HCT116 (cell line): ENCODE data around the gene SRI. TPM values are rescaled to one million over a fixed set of nuclear protein-coding genes. Genes with fewer than 3 reads are reported as not detected.

ENCODE experiments used
- ATAC-seq: fragments of 200-7000 bp; cut with Tn5 transposase; 2 replicates; pipeline ENCODE4 v1.9.1; 2020; ENCODE audit warnings: mild to moderate bottlenecking, moderate library complexity
- BruUV-seq: library from RNA; stranded (reverse); fragments of 400-500 nt; replicated peaks from 2 replicates; lab custom pipeline; 2021; lab: Mats Ljungman, UMichigan
- CTCF ChIA-PET: fragments of 300-600 bp; sonication (Branson Sonifier 250); formaldehyde crosslinking; loops from one replicate; lab custom pipeline; 2021; ENCODE audit warnings: antibody characterized with exemption; lab: Charles Lee
- POLR2A ChIA-PET: fragments of 300-600, 350-600 bp; sonication (Branson Sonifier 250); formaldehyde crosslinking; loops from one replicate; lab custom pipeline; 2021; ENCODE audit warnings: antibody characterized with exemption; lab: Charles Lee
- RAD21 ChIA-PET, 2 experiments: fragments of 300-600 bp; sonication (Branson Sonifier 250); formaldehyde crosslinking; loops; one replicate each; lab custom pipeline; 2023; ENCODE audit warnings: low total read pairs in 2 of 2; ENCODE audit not compliant: uncharacterized antibody in 2 of 2, unreplicated experiment in 2 of 2, low non-redundant PET in 1 of 2; lab: Charles Lee
- DNase-seq: peaks from one replicate; pipeline ENCODE4 v3.0.0-alpha.2; 2010; ENCODE audit warnings: low read depth, low spot score
- H2AFZ ChIP-seq: fragments of 200-600 bp; shearing (Covaris generic), sonication (generic); 2 replicates; pipeline ENCODE4 v1.6.1; 2017; ENCODE audit warnings: low read depth, mixed run types, mixed read lengths, antibody characterized with exemption, low read length; ENCODE audit not compliant: poor library complexity, severe bottlenecking
- H3K27ac ChIP-seq: 2 replicates; pipeline ENCODE4 v1.5.1; 2012; ENCODE audit warnings: low read depth, low read length
- H3K27me3 ChIP-seq: fragments of 200-600 bp; sonication (generic); 2 replicates; pipeline ENCODE4 v1.6.1; 2016; ENCODE audit warnings: mixed run types, low read length, mixed read lengths; ENCODE audit not compliant: insufficient read depth
- H3K36me3 ChIP-seq, 2 experiments: fragments of 200-500 bp in 1 of 2; fragments of 200-600 bp in 1 of 2; sonication (Bioruptor generic) in 1 of 2; sonication (generic) in 1 of 2; 2 replicates each; pipeline versions ENCODE4 v1.5.1 to v1.6.1; 2014 to 2016; ENCODE audit warnings: low read length in 2 of 2, inconsistent platforms in 1 of 2, mixed read lengths in 1 of 2, mixed run types in 1 of 2; ENCODE audit not compliant: insufficient read depth in 2 of 2, control insufficient read depth in 1 of 2
- H3K4me1 ChIP-seq, 2 experiments: fragments of 200-600 bp in 1 of 2; sonication (generic) in 1 of 2; 2 replicates each; pipeline versions ENCODE4 v1.5.1 to v1.6.1; 2012 to 2017; ENCODE audit warnings: low read length in 2 of 2, inconsistent platforms in 1 of 2, mild to moderate bottlenecking in 1 of 2, mixed read lengths in 1 of 2, mixed run types in 1 of 2, moderate library complexity in 1 of 2; ENCODE audit not compliant: insufficient read depth in 2 of 2, control insufficient read depth in 1 of 2
- H3K4me2 ChIP-seq: fragments of 200-600 bp; sonication (generic); 2 replicates; pipeline ENCODE4 v1.6.1; 2017; ENCODE audit warnings: mixed run types, low read length, mixed read lengths
- H3K4me3 ChIP-seq, 2 experiments: fragments of 200-600 bp in 1 of 2; sonication (generic) in 1 of 2; replicated peaks in 1 of 2; 2 replicates each; pipeline ENCODE4 v1.5.1; 2011 to 2016; ENCODE audit warnings: low read length in 2 of 2, control low read depth in 1 of 2, low read depth in 1 of 2, mild to moderate bottlenecking in 1 of 2, mixed read lengths in 1 of 2, mixed run types in 1 of 2
- H3K79me2 ChIP-seq: fragments of 200-600 bp; sonication (generic); 2 replicates; pipeline ENCODE4 v1.6.1; 2017; ENCODE audit warnings: mild to moderate bottlenecking, mixed run types, low read length, moderate library complexity, mixed read lengths; ENCODE audit not compliant: insufficient read depth
- H3K9ac ChIP-seq: fragments of 200-600 bp; sonication (generic); 2 replicates; pipeline ENCODE4 v1.6.1; 2016; ENCODE audit warnings: low read length, mixed read lengths
- H3K9me2 ChIP-seq: fragments of 200-600 bp; sonication (generic), shearing (Covaris generic); 2 replicates; pipeline ENCODE4 v1.6.1; 2017; ENCODE audit warnings: mixed run types, mild to moderate bottlenecking, moderate library complexity; ENCODE audit not compliant: insufficient read depth
- H3K9me3 ChIP-seq, 2 experiments: fragments of 200-500 bp in 1 of 2; fragments of 200-600 bp in 1 of 2; sonication (Bioruptor generic) in 1 of 2; sonication (generic) in 1 of 2; 2 replicates each; pipeline ENCODE4 v1.6.1; 2014 to 2017; ENCODE audit warnings: low read length in 2 of 2, mixed read lengths in 2 of 2, inconsistent platforms in 1 of 2, low read depth in 1 of 2, mild to moderate bottlenecking in 1 of 2, mixed run types in 1 of 2, moderate library complexity in 1 of 2; ENCODE audit not compliant: control insufficient read depth in 1 of 2, insufficient read depth in 1 of 2
- H4K20me1 ChIP-seq: fragments of 200-600 bp; sonication (generic), shearing (Covaris generic); 2 replicates; pipeline ENCODE4 v1.6.1; 2017; ENCODE audit warnings: mixed run types, mild to moderate bottlenecking, moderate library complexity; ENCODE audit not compliant: insufficient read depth
- EGR1 ChIP-seq: IDR thresholded peaks from 2 replicates; pipeline ENCODE4 v1.6.1; 2012; ENCODE audit warnings: low read depth
- ELF1 ChIP-seq: IDR thresholded peaks from 2 replicates; pipeline ENCODE4 v1.6.1; 2012; ENCODE audit warnings: low read depth, borderline replicate concordance
- JUND ChIP-seq: IDR thresholded peaks from 2 replicates; pipeline ENCODE4 v1.6.1; 2012
- REST ChIP-seq: IDR thresholded peaks from 2 replicates; pipeline ENCODE4 v1.6.1; 2012; ENCODE audit warnings: low read depth
- SIN3A ChIP-seq: IDR thresholded peaks from 2 replicates; pipeline ENCODE4 v1.6.1; 2012; ENCODE audit warnings: low read depth
- SP1 ChIP-seq: IDR thresholded peaks from 2 replicates; pipeline ENCODE4 v1.6.1; 2012; ENCODE audit warnings: low read depth
- TCF7L2 ChIP-seq: IDR thresholded peaks from 2 replicates; pipeline ENCODE4 v1.7.0; 2011; ENCODE audit warnings: borderline replicate concordance, inconsistent platforms; ENCODE audit not compliant: insufficient read depth, insufficient read length; ENCODE audit errors: extremely low read depth
- ZNF274 ChIP-seq: fragments of 200-500 bp; sonication (Bioruptor generic); IDR thresholded peaks from 2 replicates; pipeline ENCODE4 v1.6.1; 2014; ENCODE audit warnings: mild to moderate bottlenecking, low read depth, low read length, inconsistent platforms
- intact Hi-C: fragments of 100-400 bp; cut with micrococcal nuclease; formaldehyde crosslinking; loops from 2 replicates; pipeline ENCODE4 v1.10.0; 2022
- total RNA-seq: library from RNA; stranded (reverse); gene quantifications from one replicate; pipeline ENCODE4 v1.2.1, GENCODE V29; 2021; ENCODE audit not compliant: unreplicated experiment
- TF ChIP-seq, protein P1 (sequence below): IDR thresholded peaks from 2 replicates; pipeline ENCODE4 v1.6.1; 2012
- TF ChIP-seq, protein P2 (sequence below): IDR thresholded peaks from 2 replicates; pipeline ENCODE4 v1.6.1; 2011; ENCODE audit warnings: mild to moderate bottlenecking, low read length, moderate library complexity; ENCODE audit not compliant: insufficient replicate concordance; ENCODE audit errors: extremely low read depth

The SRI gene
- total RNA-seq, 1 experiment from 2014 or later, result 114 TPM

- ChIA-PET POLR2A (no interaction called here), RAD21 (interaction anchor here in 1 of 2 experiments (0.6 kb wide), 1 partner anchor 48 kb away, joined by 3 read pairs; no protein-coding TSS in a partner anchor), CTCF (no interaction called here)
- H4K20me1 ChIP-seq, result no peaks in the 10 kb centered on the region
- no peak overlapping the region for H2AFZ ChIP-seq
- ATAC-seq, result no peak
- no peak overlapping the region for H3K4me3 ChIP-seq
- H3K9me2 ChIP-seq, result no peaks in the 10 kb centered on the region
- H3K4me2 ChIP-seq, result no peak overlapping the region
- H3K79me2 ChIP-seq, result no peaks in the 10 kb centered on the region
- intact Hi-C loops, result no loop called here
- H3K9me3 ChIP-seq, result no peaks in the 10 kb centered on the region
- H3K27me3 ChIP-seq, result no peaks in the 10 kb centered on the region
- no peak overlapping the region for H3K9ac ChIP-seq
- H3K36me3 ChIP-seq, result no peaks in the 10 kb centered on the region
- H3K27ac ChIP-seq, result no peak overlapping the region
- TF ChIP-seq REST (no peak), ZNF274 (no peak), TCF7L2 (no peak), EGR1 (no peak), SP1 (no peak), JUND (no peak), SIN3A (no peak), ELF1 (no peak)
- TF ChIP-seq, protein P1, sequence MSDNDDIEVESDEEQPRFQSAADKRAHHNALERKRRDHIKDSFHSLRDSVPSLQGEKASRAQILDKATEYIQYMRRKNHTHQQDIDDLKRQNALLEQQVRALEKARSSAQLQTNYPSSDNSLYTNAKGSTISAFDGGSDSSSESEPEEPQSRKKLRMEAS, result no peak
- TF ChIP-seq, protein P2, sequence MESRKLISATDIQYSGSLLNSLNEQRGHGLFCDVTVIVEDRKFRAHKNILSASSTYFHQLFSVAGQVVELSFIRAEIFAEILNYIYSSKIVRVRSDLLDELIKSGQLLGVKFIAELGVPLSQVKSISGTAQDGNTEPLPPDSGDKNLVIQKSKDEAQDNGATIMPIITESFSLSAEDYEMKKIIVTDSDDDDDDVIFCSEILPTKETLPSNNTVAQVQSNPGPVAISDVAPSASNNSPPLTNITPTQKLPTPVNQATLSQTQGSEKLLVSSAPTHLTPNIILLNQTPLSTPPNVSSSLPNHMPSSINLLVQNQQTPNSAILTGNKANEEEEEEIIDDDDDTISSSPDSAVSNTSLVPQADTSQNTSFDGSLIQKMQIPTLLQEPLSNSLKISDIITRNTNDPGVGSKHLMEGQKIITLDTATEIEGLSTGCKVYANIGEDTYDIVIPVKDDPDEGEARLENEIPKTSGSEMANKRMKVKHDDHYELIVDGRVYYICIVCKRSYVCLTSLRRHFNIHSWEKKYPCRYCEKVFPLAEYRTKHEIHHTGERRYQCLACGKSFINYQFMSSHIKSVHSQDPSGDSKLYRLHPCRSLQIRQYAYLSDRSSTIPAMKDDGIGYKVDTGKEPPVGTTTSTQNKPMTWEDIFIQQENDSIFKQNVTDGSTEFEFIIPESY, result no peak
- DNase-seq, result no peak
- BruUV-seq, result no TSS peak
- peaks cover 0 to 8% of the 10 kb centered on the region in 2 experiments; a peak in 1 of 4 replicates for H3K4me1 ChIP-seq
These were observed 36.8 kb downstream of the SRI start for GRCh38 chr7:88183051-88183450.
